K562 (cell line): ENCODE results near the gene SIMC1. TPM values are rescaled to one million over a fixed set of nuclear protein-coding genes. Genes with fewer than 3 reads are reported as not detected.
"Not testable (repeated sequence)": the region's sequence is repeated elsewhere in the genome, so short reads cannot be mapped to it uniquely, and the experiment has no call there.

ENCODE experiments used
- ARNT ChIP-seq, 2 experiments: fragments of 450-650 bp; IDR thresholded peaks; 2 replicates each; pipeline ENCODE4 v1.6.1; 2016; ENCODE audit warnings: mild to moderate bottlenecking in 1 of 2
- ATF4 ChIP-seq: fragments of 450-650 bp; formaldehyde crosslinking; IDR thresholded peaks from 2 replicates; pipeline ENCODE4 v1.4.0; 2022; ENCODE audit warnings: mild to moderate bottlenecking, moderate library complexity
- CBFA2T2 ChIP-seq: fragments of 450-650 bp; conservative IDR thresholded peaks from 2 replicates; pipeline ENCODE4 v1.6.1; 2017; ENCODE audit warnings: mild to moderate bottlenecking
- DMBX1 ChIP-seq: fragments of 250-450 bp; sonication (Bioruptor Pico); IDR thresholded peaks from 2 replicates; pipeline ENCODE4 v1.8.0; 2022; ENCODE audit warnings: inconsistent platforms, mild to moderate bottlenecking, moderate library complexity, borderline replicate concordance
- GATAD2A ChIP-seq: fragments of 450-650 bp; IDR thresholded peaks from 2 replicates; pipeline ENCODE4 v1.6.1; 2017
- HDAC1 ChIP-seq, 2 experiments: fragments of 450-650 bp; IDR thresholded peaks; 2 replicates each; pipeline ENCODE4 v1.6.1; 2016 to 2017; ENCODE audit warnings: inconsistent platforms in 1 of 2, mild to moderate bottlenecking in 1 of 2, moderate library complexity in 1 of 2
- HLTF ChIP-seq: fragments of 450-650 bp; IDR thresholded peaks from 2 replicates; pipeline ENCODE4 v1.6.1; 2016
- LCOR ChIP-seq: sonication (generic); formaldehyde crosslinking; IDR thresholded peaks from 2 replicates; pipeline ENCODE4 v1.8.0; 2022; ENCODE audit warnings: mild to moderate bottlenecking, missing genetic modification reagents
- MAZ ChIP-seq, 2 experiments: fragments of 450-650 bp in 1 of 2; sonication (generic) in 1 of 2; formaldehyde crosslinking; IDR thresholded peaks in 1 of 2; conservative IDR thresholded peaks in 1 of 2; 2 replicates each; pipeline versions ENCODE4 v1.4.0 to v1.5.0; 2020; ENCODE audit warnings: mild to moderate bottlenecking in 1 of 2, missing genetic modification reagents in 1 of 2
- MEF2D ChIP-seq: conservative IDR thresholded peaks from 2 replicates; pipeline ENCODE4 v1.6.1; 2016; ENCODE audit warnings: low read depth, missing genetic modification characterization, missing compliant biosample characterization
- MEIS2 ChIP-seq: fragments of 450-650 bp; IDR thresholded peaks from 2 replicates; pipeline ENCODE4 v1.6.1; 2014; ENCODE audit warnings: mild to moderate bottlenecking; ENCODE audit not compliant: partially characterized antibody
- MTA3 ChIP-seq: fragments of 450-650 bp; formaldehyde crosslinking; IDR thresholded peaks from 2 replicates; pipeline ENCODE4 v1.6.1; 2017; ENCODE audit warnings: mild to moderate bottlenecking, borderline replicate concordance
- NFIC ChIP-seq: fragments of 450-650 bp; IDR thresholded peaks from 2 replicates; pipeline ENCODE4 v1.6.1; 2017; ENCODE audit warnings: mild to moderate bottlenecking, inconsistent platforms
- NR2C1 ChIP-seq, 2 experiments: fragments of 450-650 bp; IDR thresholded peaks; 2 replicates each; pipeline ENCODE4 v1.6.1; 2017; ENCODE audit warnings: mild to moderate bottlenecking in 2 of 2, antibody characterized with exemption in 1 of 2, inconsistent platforms in 1 of 2, missing compliant biosample characterization in 1 of 2, missing genetic modification characterization in 1 of 2
- PML ChIP-seq: IDR thresholded peaks from 2 replicates; pipeline ENCODE4 v1.6.1; 2012; ENCODE audit warnings: low read length, inconsistent platforms
- POLR2AphosphoS5 ChIP-seq: IDR thresholded peaks from 2 replicates; pipeline ENCODE4 v1.6.1; 2011; ENCODE audit warnings: mild to moderate bottlenecking, low read depth, low read length, moderate library complexity; ENCODE audit not compliant: control insufficient read depth, insufficient read depth
- SMARCE1 ChIP-seq: fragments of 450-650 bp; IDR thresholded peaks from 2 replicates; pipeline ENCODE4 v1.7.1; 2016; ENCODE audit warnings: mild to moderate bottlenecking
- SOX6 ChIP-seq: fragments of 450-650 bp; IDR thresholded peaks from 2 replicates; pipeline ENCODE4 v1.6.1; 2014; ENCODE audit warnings: mild to moderate bottlenecking
- TAL1 ChIP-seq: fragments of 450-650 bp; IDR thresholded peaks from 2 replicates; pipeline ENCODE4 v1.6.1; 2016; ENCODE audit warnings: mild to moderate bottlenecking
- TBL1XR1 ChIP-seq, 2 experiments: IDR thresholded peaks; 2 replicates each; pipeline ENCODE4 v1.6.1; 2012; ENCODE audit warnings: improper control_type of control experiment in 2 of 2, low read length in 2 of 2, mild to moderate bottlenecking in 1 of 2
- TCF3 ChIP-seq: sonication (generic); formaldehyde crosslinking; IDR thresholded peaks from 2 replicates; pipeline ENCODE4 v1.4.0; 2020; ENCODE audit warnings: mild to moderate bottlenecking, missing genetic modification reagents
- ZKSCAN8 ChIP-seq: fragments of 200-800 bp; sonication (Bioruptor generic); IDR thresholded peaks from 2 replicates; pipeline ENCODE4 v1.6.1; 2016; ENCODE audit warnings: missing genetic modification characterization, missing compliant biosample characterization
- ZNF311 ChIP-seq: fragments of 250-450 bp; sonication (Bioruptor Pico); IDR thresholded peaks from 2 replicates; pipeline ENCODE4 v1.4.0; 2020; ENCODE audit warnings: mild to moderate bottlenecking, moderate library complexity
- ZNF444 ChIP-seq: fragments of 250-450 bp; sonication (Bioruptor Pico); IDR thresholded peaks from 2 replicates; pipeline ENCODE4 v1.4.0; 2020; ENCODE audit warnings: mild to moderate bottlenecking, moderate library complexity
- polyA plus RNA-seq, 8 experiments: library from polyadenylated mRNA; depleted of rRNA in 4 of 8; stranded (reverse) in 5 of 8; unstranded in 3 of 8; fragments of >200 nt; fragmentation: Nextera tagmentation in 2 of 8; fragmentation: Illumina TruSeq in 1 of 8; extraction: Ambion mirVana in 2 of 8; extraction: Trizol in 1 of 8; gene quantifications; 2 replicates each; pipeline versions ENCODE4 v1.2.1 to v1.2.3, GENCODE V29; 2011 to 2014; ENCODE audit warnings: inconsistent platforms in 1 of 8, missing spikeins in 1 of 8
- total RNA-seq, 7 experiments: library from RNA; depleted of rRNA in 6 of 7; stranded (reverse); fragments of >200 nt in 6 of 7; fragmentation: Illumina TruSeq in 2 of 7; extraction: Trizol in 2 of 7; gene quantifications; 2 replicates each; pipeline versions ENCODE4 v1.2.1 to v1.2.3, GENCODE V29; 2011 to 2021; ENCODE audit warnings: low replicate concordance in 1 of 7
- TF ChIP-seq, protein P1 (sequence below): fragments of 200-800 bp; sonication (Bioruptor generic); IDR thresholded peaks from 2 replicates; pipeline ENCODE4 v1.6.1; 2017; ENCODE audit warnings: missing genetic modification characterization, missing compliant biosample characterization
- TF ChIP-seq, protein P2 (sequence below): fragments of 450-650 bp; IDR thresholded peaks from 2 replicates; pipeline ENCODE4 v1.6.1; 2016; ENCODE audit warnings: mild to moderate bottlenecking

Gene SIMC1
- total and polyA plus RNA-seq, 9 of the 15 experiments (the other 6 are each of a cell fraction or from before 2014, with no cell fraction given), result 7.2 to 36.3 (median 14.7) TPM

- TF ChIP-seq, protein P1, sequence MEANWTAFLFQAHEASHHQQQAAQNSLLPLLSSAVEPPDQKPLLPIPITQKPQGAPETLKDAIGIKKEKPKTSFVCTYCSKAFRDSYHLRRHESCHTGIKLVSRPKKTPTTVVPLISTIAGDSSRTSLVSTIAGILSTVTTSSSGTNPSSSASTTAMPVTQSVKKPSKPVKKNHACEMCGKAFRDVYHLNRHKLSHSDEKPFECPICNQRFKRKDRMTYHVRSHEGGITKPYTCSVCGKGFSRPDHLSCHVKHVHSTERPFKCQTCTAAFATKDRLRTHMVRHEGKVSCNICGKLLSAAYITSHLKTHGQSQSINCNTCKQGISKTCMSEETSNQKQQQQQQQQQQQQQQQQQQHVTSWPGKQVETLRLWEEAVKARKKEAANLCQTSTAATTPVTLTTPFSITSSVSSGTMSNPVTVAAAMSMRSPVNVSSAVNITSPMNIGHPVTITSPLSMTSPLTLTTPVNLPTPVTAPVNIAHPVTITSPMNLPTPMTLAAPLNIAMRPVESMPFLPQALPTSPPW (CRISPR knock-in tag), result peak; percentile 90
- TF ChIP-seq ARNT (IDR thresholded peaks at IDR 0.05), result peak; percentile 67 to 83; a peak in 3 of 4 replicates
- peak; percentile 98 for TF ChIP-seq CBFA2T2
- TF ChIP-seq GATAD2A, result peak; percentile 48; the same call in 1 of the 2 replicates
- TF ChIP-seq, protein P2, sequence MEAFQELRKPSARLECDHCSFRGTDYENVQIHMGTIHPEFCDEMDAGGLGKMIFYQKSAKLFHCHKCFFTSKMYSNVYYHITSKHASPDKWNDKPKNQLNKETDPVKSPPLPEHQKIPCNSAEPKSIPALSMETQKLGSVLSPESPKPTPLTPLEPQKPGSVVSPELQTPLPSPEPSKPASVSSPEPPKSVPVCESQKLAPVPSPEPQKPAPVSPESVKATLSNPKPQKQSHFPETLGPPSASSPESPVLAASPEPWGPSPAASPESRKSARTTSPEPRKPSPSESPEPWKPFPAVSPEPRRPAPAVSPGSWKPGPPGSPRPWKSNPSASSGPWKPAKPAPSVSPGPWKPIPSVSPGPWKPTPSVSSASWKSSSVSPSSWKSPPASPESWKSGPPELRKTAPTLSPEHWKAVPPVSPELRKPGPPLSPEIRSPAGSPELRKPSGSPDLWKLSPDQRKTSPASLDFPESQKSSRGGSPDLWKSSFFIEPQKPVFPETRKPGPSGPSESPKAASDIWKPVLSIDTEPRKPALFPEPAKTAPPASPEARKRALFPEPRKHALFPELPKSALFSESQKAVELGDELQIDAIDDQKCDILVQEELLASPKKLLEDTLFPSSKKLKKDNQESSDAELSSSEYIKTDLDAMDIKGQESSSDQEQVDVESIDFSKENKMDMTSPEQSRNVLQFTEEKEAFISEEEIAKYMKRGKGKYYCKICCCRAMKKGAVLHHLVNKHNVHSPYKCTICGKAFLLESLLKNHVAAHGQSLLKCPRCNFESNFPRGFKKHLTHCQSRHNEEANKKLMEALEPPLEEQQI, result peak; percentile 76
- not testable (repeated sequence) for TF ChIP-seq NR2C1 (IDR thresholded peaks at IDR 0.05)
- 0 out of 2 replicates have a peak, but pooled peaks have one; percentile 33 for TF ChIP-seq NR2C1 (tag; IDR thresholded peaks at IDR 0.05)
- TF ChIP-seq LCOR, result peak; percentile 73
- peak; percentile 93 for TF ChIP-seq ZKSCAN8 (CRISPR knock-in tag)
- TF ChIP-seq ATF4, result 0 out of 2 replicates have a peak, but pooled peaks have one; percentile 45
- TF ChIP-seq MEIS2, result peak; percentile 53
- TF ChIP-seq SOX6, result peak; percentile 99
- TF ChIP-seq TAL1, result peak; percentile 94
- TF ChIP-seq TBL1XR1 (IDR thresholded peaks at IDR 0.05; ENCODE audit: low read length in 2 of 2), result peak; percentile 60 to 80; a peak in 3 of 4 replicates
- peak; percentile 89 for TF ChIP-seq NFIC
- TF ChIP-seq HDAC1 (IDR thresholded peaks at IDR 0.05), result peak; percentile 89 to 97
- peak; percentile 63; the same call in 1 of the 2 replicates for TF ChIP-seq ZNF311
- TF ChIP-seq ZNF444 (CRISPR knock-in tag), result peak; percentile 80
- peak; percentile 61; the same call in 1 of the 2 replicates for TF ChIP-seq MTA3
- peak; percentile 73 for TF ChIP-seq POLR2AphosphoS5
- peak; percentile 87 for TF ChIP-seq DMBX1 (CRISPR knock-in tag)
- TF ChIP-seq MAZ (CRISPR knock-in tag; conservative IDR thresholded peaks at IDR 0.05 in 1 of 2, IDR thresholded peaks at IDR 0.05 in 1 of 2), result peak; percentile 76 to 80
- TF ChIP-seq PML, result peak; percentile 74
- TF ChIP-seq SMARCE1, result peak; percentile 77
- TF ChIP-seq HLTF, result 0 out of 2 replicates have a peak, but pooled peaks have one; percentile 24
- TF ChIP-seq MEF2D (tag), result 0 out of 2 replicates have a peak, but pooled peaks have one; percentile 19
- peak; percentile 91 for TF ChIP-seq TCF3 (CRISPR knock-in tag)
Observed at GRCh38 chr5:176197234-176197858, 40.9 kb upstream of the SIMC1 start (continued).
